ENCODE results near the gene OR11H6.

- TF ChIP-seq POLR2A (IDR thresholded peaks at IDR 0.05; ENCODE audit: low read depth, low read length) = no peak
- TF ChIP-seq CTCF (conservative IDR thresholded peaks at IDR 0.05; ENCODE audit: low read depth, low read length) = no peak
- TF ChIP-seq RAD21 (IDR thresholded peaks at IDR 0.05; ENCODE audit: low read length) = no peak
- no peak for TF ChIP-seq FOS (IDR thresholded peaks at IDR 0.05; ENCODE audit: low read depth, low read length)
- no peak for TF ChIP-seq MAFK (IDR thresholded peaks at IDR 0.05; ENCODE audit: low read depth, low read length)
- TF ChIP-seq USF2 (IDR thresholded peaks at IDR 0.05; ENCODE audit: low read depth, low read length) = no peak
- TF ChIP-seq RFX5 (IDR thresholded peaks at IDR 0.05; ENCODE audit: low read depth, low read length) = no peak
- no peak for TF ChIP-seq NFE2L2 (IDR thresholded peaks at IDR 0.05; ENCODE audit: low read depth, low read length)
- no peak for TF ChIP-seq CEBPB (IDR thresholded peaks at IDR 0.05; ENCODE audit: low read depth, low read length)
- no peak for TF ChIP-seq ELK1 (IDR thresholded peaks at IDR 0.05; ENCODE audit: borderline replicate concordance, low read depth, low read length)
- TF ChIP-seq MXI1 (IDR thresholded peaks at IDR 0.05; ENCODE audit: borderline replicate concordance, low read depth, low read length) = no peak
These were observed 27.6 kb upstream of the OR11H6 start for GRCh38 chr14:20195911-20196310.
